OCI-LY3 (cell line): ENCODE results near the gene MAP1B.

ENCODE experiments used
- H2AFZ ChIP-seq: fragments of 200-600, 300-600 bp; shearing (Covaris generic); 2 replicates; pipeline ENCODE4 v1.6.0; 2014; ENCODE audit warnings: antibody characterized with exemption, low read depth, low read length
- H3K27ac ChIP-seq: fragments of 200-600, 300-600 bp; sonication (generic); 2 replicates; pipeline ENCODE4 v1.5.1; 2014; ENCODE audit warnings: mild to moderate bottlenecking, low read length, moderate library complexity, mixed read lengths
- H3K27me3 ChIP-seq: fragments of 200-600, 300-600 bp; sonication (generic); 2 replicates; pipeline ENCODE4 v1.6.1; 2014; ENCODE audit warnings: low read depth, low read length, mixed read lengths
- H3K36me3 ChIP-seq: fragments of 200-600, 300-600 bp; sonication (generic); replicated peaks from 2 replicates; pipeline ENCODE3; 2014; ENCODE audit warnings: low read depth, low read length, mixed read lengths
- H3K4me1 ChIP-seq: fragments of 300-600, 200-600 bp; sonication (generic); 2 replicates; pipeline ENCODE4 v1.6.1; 2014; ENCODE audit warnings: low read length, mixed read lengths
- H3K4me2 ChIP-seq: fragments of 200-600, 300-600 bp; sonication (generic); 2 replicates; pipeline ENCODE4 v1.6.1; 2014; ENCODE audit warnings: low read length, mixed read lengths
- H3K4me3 ChIP-seq: fragments of 300-600, 200-600 bp; sonication (generic); 2 replicates; pipeline ENCODE4 v1.5.1; 2014; ENCODE audit warnings: antibody characterized with exemption, mild to moderate bottlenecking, low read length, moderate library complexity
- H3K79me2 ChIP-seq: fragments of 300-600, 200-600 bp; shearing (Covaris generic); 2 replicates; pipeline ENCODE4 v1.6.1; 2014; ENCODE audit warnings: mild to moderate bottlenecking, low read length, mixed read lengths
- H3K9ac ChIP-seq: fragments of 300-600, 200-600 bp; shearing (Covaris generic); 2 replicates; pipeline ENCODE4 v1.6.0; 2014; ENCODE audit warnings: mild to moderate bottlenecking, low read length, moderate library complexity
- H3K9me3 ChIP-seq: fragments of 200-600, 300-600 bp; shearing (Covaris generic); 2 replicates; pipeline ENCODE4 v1.6.1; 2014; ENCODE audit warnings: low read length, mixed read lengths; ENCODE audit not compliant: insufficient read depth
- H4K20me1 ChIP-seq: fragments of 200-600, 300-600 bp; sonication (generic); 2 replicates; pipeline ENCODE4 v1.6.1; 2016; ENCODE audit warnings: low read length, mixed read lengths; ENCODE audit not compliant: insufficient read depth
- CTCF ChIP-seq: fragments of 200-600, 300-600 bp; sonication (generic); IDR thresholded peaks from 2 replicates; pipeline ENCODE4 v1.5.1; 2014; ENCODE audit warnings: antibody characterized with exemption, low read length, low read depth
- EZH2phosphoT487 ChIP-seq: fragments of 200-600 bp; shearing (Covaris generic); IDR thresholded peaks from 2 replicates; pipeline ENCODE4 v1.6.1; 2018; ENCODE audit warnings: antibody characterized with exemption, mixed run types, low read depth

MAP1B gene

GRCh38 chr5:72125271-72125940 lies 18.1 kb downstream of the MAP1B start:
- TF ChIP-seq EZH2phosphoT487 (no peak), CTCF (no peak)
- Histone ChIP-seq H3K9ac (no peak overlapping the region), H3K27me3 (peaks cover 19% of the 10 kb centered on the region), H3K4me2 (no peak overlapping the region), H3K4me1 (no peaks in the 10 kb centered on the region), H3K79me2 (no peaks in the 10 kb centered on the region), H2AFZ (no peak overlapping the region), H3K27ac (no peak overlapping the region), H3K4me3 (no peak overlapping the region), H3K36me3 (no peaks in the 10 kb centered on the region), H4K20me1 (no peaks in the 10 kb centered on the region), H3K9me3 (no peaks in the 10 kb centered on the region)

GRCh38 chr5:72125941-72126620 lies 18.8 kb downstream of the MAP1B start:
- no peak overlapping the region for H3K4me2 ChIP-seq

GRCh38 chr5:72126796-72127195 lies 19.5 kb downstream of the MAP1B start:
- Histone ChIP-seq H3K36me3 (no peaks in the 10 kb centered on the region), H3K4me2 (no peak overlapping the region), H3K9me3 (no peaks in the 10 kb centered on the region), H3K27ac (no peak overlapping the region), H3K4me1 (no peaks in the 10 kb centered on the region), H3K4me3 (no peak overlapping the region), H3K27me3 (peaks cover 23% of the 10 kb centered on the region), H4K20me1 (no peaks in the 10 kb centered on the region), H3K79me2 (no peaks in the 10 kb centered on the region), H3K9ac (no peak overlapping the region), H2AFZ (no peak overlapping the region)
- TF ChIP-seq EZH2phosphoT487 (no peak), CTCF (no peak)

More at GRCh38 chr5:72125941-72126620, 18.8 kb downstream of the MAP1B start:
- H3K9me3 ChIP-seq: no peaks in the 10 kb centered on the region
- no peaks in the 10 kb centered on the region for H3K79me2 ChIP-seq
- H3K36me3 ChIP-seq: no peaks in the 10 kb centered on the region
- H3K9ac ChIP-seq: no peak overlapping the region
- no peak overlapping the region for H3K4me3 ChIP-seq
- TF ChIP-seq EZH2phosphoT487 (no peak), CTCF (no peak)
- peaks cover 19% of the 10 kb centered on the region for H3K27me3 ChIP-seq
- no peaks in the 10 kb centered on the region for H4K20me1 ChIP-seq
- no peak overlapping the region for H2AFZ ChIP-seq
- H3K27ac ChIP-seq: no peak overlapping the region
- H3K4me1 ChIP-seq: no peaks in the 10 kb centered on the region

GRCh38 chr5:72129725-72130124 lies 22.4 kb downstream of the MAP1B start:
- H3K4me2 ChIP-seq: no peak overlapping the region
- H3K36me3 ChIP-seq: no peaks in the 10 kb centered on the region
- H3K27me3 ChIP-seq: peaks cover 29% of the 10 kb centered on the region
- no peaks in the 10 kb centered on the region for H4K20me1 ChIP-seq
- H3K79me2 ChIP-seq: no peaks in the 10 kb centered on the region
- no peak overlapping the region for H2AFZ ChIP-seq
- no peaks in the 10 kb centered on the region for H3K9me3 ChIP-seq
- no peak overlapping the region for H3K4me3 ChIP-seq
- H3K4me1 ChIP-seq: no peaks in the 10 kb centered on the region
- no peak overlapping the region for H3K27ac ChIP-seq
- no peak for TF ChIP-seq CTCF
- H3K9ac ChIP-seq: no peak overlapping the region
